SK-N-SH treated with all-trans-retinoic acid at 6 μM for 48 hours (cell line): ENCODE measurements around the gene KCTD18.
A peak's percentile ranks its signal among the peaks of the same experiment; 100 is the strongest.

Experiments
- ATAC-seq: fragments of 200-7000 bp; cut with Tn5 transposase; 3 replicates; pipeline ENCODE4 v1.9.1; 2020; ENCODE audit warnings: mild to moderate bottlenecking, moderate library complexity
- ARNTL ChIP-seq: fragments of 450-650 bp; formaldehyde crosslinking; IDR thresholded peaks from 2 replicates; pipeline ENCODE4 v1.5.0; 2020; ENCODE audit warnings: low read depth, mild to moderate bottlenecking, moderate library complexity, borderline replicate concordance
- CREB5 ChIP-seq: fragments of 250-450 bp; sonication (Bioruptor Pico); IDR thresholded peaks from 2 replicates; pipeline ENCODE4 v1.5.1; 2020; ENCODE audit warnings: low read depth, mild to moderate bottlenecking, moderate library complexity
- CSDC2 ChIP-seq: fragments of 250-450 bp; sonication (Bioruptor Pico); IDR thresholded peaks from 2 replicates; pipeline ENCODE4 v1.5.0; 2020; ENCODE audit warnings: mild to moderate bottlenecking, moderate library complexity
- CSRNP3 ChIP-seq: fragments of 250-450 bp; sonication (Bioruptor Pico); IDR thresholded peaks from 2 replicates; pipeline ENCODE4 v1.5.1; 2021; ENCODE audit warnings: mild to moderate bottlenecking, moderate library complexity
- ESRRG ChIP-seq: fragments of 250-450 bp; sonication (Bioruptor Pico); IDR thresholded peaks from 2 replicates; pipeline ENCODE4 v1.6.1; 2021; ENCODE audit warnings: mild to moderate bottlenecking
- GLIS3 ChIP-seq: fragments of 250-450 bp; sonication (Bioruptor Pico); IDR thresholded peaks from 2 replicates; pipeline ENCODE4 v1.5.0; 2020; ENCODE audit warnings: mild to moderate bottlenecking, moderate library complexity
- ISL1 ChIP-seq: fragments of 250-450 bp; sonication (Bioruptor Pico); IDR thresholded peaks from 2 replicates; pipeline ENCODE4 v2.1.2; 2022; ENCODE audit warnings: mild to moderate bottlenecking, moderate library complexity
- OSR1 ChIP-seq: fragments of 250-450 bp; sonication (Bioruptor Pico); IDR thresholded peaks from 2 replicates; pipeline ENCODE4 v1.8.0; 2022; ENCODE audit warnings: moderate library complexity, mild to moderate bottlenecking, inconsistent platforms
- PATZ1 ChIP-seq: fragments of 250-450 bp; sonication (Bioruptor Pico); IDR thresholded peaks from 2 replicates; pipeline ENCODE4 v1.8.0; 2020; ENCODE audit warnings: mild to moderate bottlenecking, moderate library complexity, borderline replicate concordance
- POU6F1 ChIP-seq: fragments of 250-450 bp; sonication (Bioruptor Pico); IDR thresholded peaks from 2 replicates; pipeline ENCODE4 v1.8.0; 2021; ENCODE audit warnings: low read depth, mild to moderate bottlenecking, moderate library complexity, borderline replicate concordance
- PPARA ChIP-seq: fragments of 250-450 bp; sonication (Bioruptor Pico); IDR thresholded peaks from 2 replicates; pipeline ENCODE4 v1.5.0; 2020; ENCODE audit warnings: mild to moderate bottlenecking, borderline replicate concordance
- RARB ChIP-seq: fragments of 250-450 bp; sonication (Bioruptor Pico); IDR thresholded peaks from 2 replicates; pipeline ENCODE4 v1.8.0; 2021; ENCODE audit warnings: mild to moderate bottlenecking, moderate library complexity
- SNAI2 ChIP-seq: fragments of 250-450 bp; sonication (Bioruptor Pico); IDR thresholded peaks from 2 replicates; pipeline ENCODE4 v1.5.0; 2020; ENCODE audit warnings: mild to moderate bottlenecking, moderate library complexity
- TCF4 ChIP-seq: fragments of 250-450 bp; sonication (Bioruptor Pico); IDR thresholded peaks from 2 replicates; pipeline ENCODE4 v1.8.0; 2021; ENCODE audit warnings: mild to moderate bottlenecking, moderate library complexity, borderline replicate concordance
- TOX ChIP-seq: fragments of 250-450 bp; sonication (Bioruptor Pico); IDR thresholded peaks from 2 replicates; pipeline ENCODE4 v1.8.0; 2021; ENCODE audit warnings: mild to moderate bottlenecking, moderate library complexity, borderline replicate concordance
- ZFP3 ChIP-seq: fragments of 250-450 bp; sonication (Bioruptor Pico); IDR thresholded peaks from 2 replicates; pipeline ENCODE4 v1.5.0; 2020; ENCODE audit warnings: mild to moderate bottlenecking, moderate library complexity
- ZFP30 ChIP-seq: fragments of 450-650 bp; formaldehyde crosslinking; IDR thresholded peaks from 2 replicates; pipeline ENCODE4 v1.5.0; 2022; ENCODE audit warnings: mild to moderate bottlenecking, moderate library complexity
- ZNF565 ChIP-seq: fragments of 450-650 bp; formaldehyde crosslinking; conservative IDR thresholded peaks from 2 replicates; pipeline ENCODE4 v1.5.0; 2020; ENCODE audit warnings: low read depth, mild to moderate bottlenecking, moderate library complexity
- ZNF70 ChIP-seq: fragments of 450-650 bp; formaldehyde crosslinking; IDR thresholded peaks from 2 replicates; pipeline ENCODE4 v1.5.0; 2020; ENCODE audit warnings: mild to moderate bottlenecking, moderate library complexity
- ZNF8 ChIP-seq: fragments of 450-650 bp; formaldehyde crosslinking; IDR thresholded peaks from 2 replicates; pipeline ENCODE4 v1.5.0; 2020; ENCODE audit warnings: mild to moderate bottlenecking, moderate library complexity

The KCTD18 gene

GRCh38 chr2:200538139-200538538 is 28.3 kb upstream of the KCTD18 start (continued):
- TF ChIP-seq ZFP30 (CRISPR knock-in tag) (no peak), CSDC2 (CRISPR knock-in tag) (no peak), OSR1 (CRISPR knock-in tag) (no peak), ZNF70 (CRISPR knock-in tag) (no peak), POU6F1 (CRISPR knock-in tag) (no peak), ISL1 (CRISPR knock-in tag) (no peak), TCF4 (CRISPR knock-in tag) (no peak)
- TF ChIP-seq, all 23 proteins: peak for 0

GRCh38 chr2:200534572-200534971 is 24.7 kb upstream of the KCTD18 start:
- no peak for TF ChIP-seq ZNF565
- TF ChIP-seq ISL1 (CRISPR knock-in tag), result peak; percentile 53
- TF ChIP-seq POU6F1 (CRISPR knock-in tag), result no peak
- no peak for TF ChIP-seq RARB (CRISPR knock-in tag)
- no peak for TF ChIP-seq ARNTL (CRISPR knock-in tag)
- TF ChIP-seq, all 23 proteins: peak for 1
- ATAC-seq, result peak; percentile 58

- no peak for ATAC-seq
- TF ChIP-seq TOX (CRISPR knock-in tag) (no peak), PATZ1 (CRISPR knock-in tag) (no peak), RARB (CRISPR knock-in tag) (no peak), ZNF565 (no peak)
Measured at GRCh38 chr2:200533754-200534153, 23.9 kb upstream of the KCTD18 start.

- TF ChIP-seq ESRRG (no peak), TCF4 (CRISPR knock-in tag) (no peak), ISL1 (CRISPR knock-in tag) (no peak), ARNTL (CRISPR knock-in tag) (no peak), ZFP3 (CRISPR knock-in tag) (no peak), GLIS3 (no peak), POU6F1 (CRISPR knock-in tag) (no peak), ZNF565 (no peak), CREB5 (CRISPR knock-in tag) (no peak), ZNF70 (CRISPR knock-in tag) (no peak), ZNF8 (no peak), RARB (CRISPR knock-in tag) (no peak), ZFP30 (CRISPR knock-in tag) (no peak), OSR1 (CRISPR knock-in tag) (no peak), PATZ1 (CRISPR knock-in tag) (no peak), PPARA (CRISPR knock-in tag) (no peak), TOX (CRISPR knock-in tag) (no peak), CSRNP3 (CRISPR knock-in tag) (no peak), SNAI2 (CRISPR knock-in tag) (no peak), CSDC2 (CRISPR knock-in tag) (no peak)
Measured at GRCh38 chr2:200528228-200528627, 18.4 kb upstream of the KCTD18 start.

More at GRCh38 chr2:200528228-200528627, 18.4 kb upstream of the KCTD18 start:
- ATAC-seq, result no peak
